Measurements from ENCODE around the gene TEAD1.

DNA sequence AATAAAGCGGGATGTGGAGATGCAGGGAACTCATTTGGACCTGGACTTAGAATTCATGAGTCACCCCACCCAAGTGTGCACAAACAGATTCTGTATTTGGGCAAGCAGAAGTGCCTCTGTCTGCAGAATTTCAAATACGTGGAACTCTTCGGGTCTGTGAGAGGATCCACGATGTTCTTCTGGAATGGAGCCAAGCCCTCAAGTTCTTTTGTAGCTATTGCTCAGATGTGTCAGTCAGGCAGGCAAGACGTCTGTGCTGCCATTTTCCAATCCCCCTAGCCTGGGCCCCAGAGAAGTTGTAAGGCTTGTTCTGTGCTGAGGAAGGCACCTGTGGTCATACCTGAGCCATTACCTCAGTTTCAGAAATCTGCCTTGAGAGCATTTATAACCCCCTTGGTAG lies 202.1 kb downstream of the TEAD1 start:
- TF ChIP-seq, protein P1, sequence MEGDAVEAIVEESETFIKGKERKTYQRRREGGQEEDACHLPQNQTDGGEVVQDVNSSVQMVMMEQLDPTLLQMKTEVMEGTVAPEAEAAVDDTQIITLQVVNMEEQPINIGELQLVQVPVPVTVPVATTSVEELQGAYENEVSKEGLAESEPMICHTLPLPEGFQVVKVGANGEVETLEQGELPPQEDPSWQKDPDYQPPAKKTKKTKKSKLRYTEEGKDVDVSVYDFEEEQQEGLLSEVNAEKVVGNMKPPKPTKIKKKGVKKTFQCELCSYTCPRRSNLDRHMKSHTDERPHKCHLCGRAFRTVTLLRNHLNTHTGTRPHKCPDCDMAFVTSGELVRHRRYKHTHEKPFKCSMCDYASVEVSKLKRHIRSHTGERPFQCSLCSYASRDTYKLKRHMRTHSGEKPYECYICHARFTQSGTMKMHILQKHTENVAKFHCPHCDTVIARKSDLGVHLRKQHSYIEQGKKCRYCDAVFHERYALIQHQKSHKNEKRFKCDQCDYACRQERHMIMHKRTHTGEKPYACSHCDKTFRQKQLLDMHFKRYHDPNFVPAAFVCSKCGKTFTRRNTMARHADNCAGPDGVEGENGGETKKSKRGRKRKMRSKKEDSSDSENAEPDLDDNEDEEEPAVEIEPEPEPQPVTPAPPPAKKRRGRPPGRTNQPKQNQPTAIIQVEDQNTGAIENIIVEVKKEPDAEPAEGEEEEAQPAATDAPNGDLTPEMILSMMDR (IDR thresholded peaks at IDR 0.05 in 2 of 3, conservative IDR thresholded peaks at IDR 0.05 in 1 of 3; ENCODE audit: insufficient read depth in 2 of 3, low read depth in 1 of 3, low read length in 3 of 3), result no peak
- TF ChIP-seq ERF (CRISPR knock-in tag; IDR thresholded peaks at IDR 0.05) (no peak), SRSF9 (IDR thresholded peaks at IDR 0.05; ENCODE audit: borderline replicate concordance, low read depth, low read length) (no peak), TRIM24 (IDR thresholded peaks at IDR 0.05) (no peak), JUND (IDR thresholded peaks at IDR 0.05; ENCODE audit: borderline replicate concordance, low read depth, low read length) (no peak), JUND (tag; IDR thresholded peaks at IDR 0.05; ENCODE audit: borderline replicate concordance, low read depth, low read length) (no peak)
